Measurements from ENCODE around the gene KAT6B.

- TF ChIP-seq CTCF (IDR thresholded peaks at IDR 0.05; ENCODE audit: insufficient read depth, low read depth, low read length) (no peak), EZH2 (IDR thresholded peaks at IDR 0.05; ENCODE audit: insufficient read depth, low read length) (no peak)
Observed at GRCh38 chr10:74856940-74857339, 30.5 kb downstream of the KAT6B start.

All from astrocyte (in vitro differentiated cells and primary cell).